HepG2 (cell line): ENCODE measurements around the gene NRK. TPM values are rescaled to one million over a fixed set of nuclear protein-coding genes. Genes with fewer than 3 reads are reported as not detected.
A peak's percentile ranks its signal among the peaks of the same experiment; 100 is the strongest.

Experiments
- FOXA3 ChIP-seq: IDR thresholded peaks from 2 replicates; pipeline ENCODE4 v1.6.1; 2016; ENCODE audit warnings: missing genetic modification reagents, missing compliant biosample characterization
- FOXJ3 ChIP-seq: sonication (generic); formaldehyde crosslinking; IDR thresholded peaks from 2 replicates; pipeline ENCODE4 v1.4.0; 2020; ENCODE audit warnings: missing genetic modification reagents, mild to moderate bottlenecking, borderline replicate concordance
- GATA4 ChIP-seq: sonication (generic); IDR thresholded peaks from 2 replicates; pipeline ENCODE4 v1.6.1; 2016; ENCODE audit warnings: antibody characterized with exemption, low read depth, borderline replicate concordance
- HNF4G ChIP-seq, 2 experiments: sonication (generic) in 1 of 2; formaldehyde crosslinking in 1 of 2; IDR thresholded peaks; 2 replicates each; pipeline versions ENCODE4 v1.4.0 to v1.6.1; 2011 to 2020; ENCODE audit warnings: borderline replicate concordance in 2 of 2, low read depth in 2 of 2, mild to moderate bottlenecking in 2 of 2, low read length in 1 of 2, missing genetic modification reagents in 1 of 2, moderate library complexity in 1 of 2
- KDM4B ChIP-seq: sonication (generic); formaldehyde crosslinking; IDR thresholded peaks from 2 replicates; pipeline ENCODE4 v1.4.0; 2020; ENCODE audit warnings: missing genetic modification reagents
- PHB2 ChIP-seq: fragments of 450-650 bp; IDR thresholded peaks from 2 replicates; pipeline ENCODE4 v1.6.1; 2018; ENCODE audit not compliant: partially characterized antibody
- RARA ChIP-seq: IDR thresholded peaks from 2 replicates; pipeline ENCODE4 v1.6.1; 2016; ENCODE audit warnings: missing genetic modification reagents, missing compliant biosample characterization
- SMAD3 ChIP-seq: sonication (generic); formaldehyde crosslinking; IDR thresholded peaks from 2 replicates; pipeline ENCODE4 v1.4.0; 2020; ENCODE audit warnings: missing genetic modification reagents
- SOX13 ChIP-seq, 3 experiments: fragments of 450-650 bp in 1 of 3; sonication (generic) in 1 of 3; formaldehyde crosslinking in 1 of 3; IDR thresholded peaks in 2 of 3; conservative IDR thresholded peaks in 1 of 3; 2 replicates each; pipeline versions ENCODE4 v1.5.0 to v1.6.1; 2016 to 2020; ENCODE audit warnings: antibody characterized with exemption in 1 of 3, mild to moderate bottlenecking in 1 of 3, missing compliant biosample characterization in 1 of 3, missing genetic modification reagents in 1 of 3, moderate library complexity in 1 of 3
- ZNF124 ChIP-seq: sonication (generic); formaldehyde crosslinking; IDR thresholded peaks from 2 replicates; pipeline ENCODE4 v1.4.0; 2020; ENCODE audit warnings: missing genetic modification reagents
- ZNF160 ChIP-seq: sonication (generic); formaldehyde crosslinking; IDR thresholded peaks from 2 replicates; pipeline ENCODE4 v1.8.0; 2022; ENCODE audit warnings: mild to moderate bottlenecking, inconsistent platforms, missing genetic modification reagents
- ZNF460 ChIP-seq: sonication (generic); formaldehyde crosslinking; IDR thresholded peaks from 2 replicates; pipeline ENCODE4 v1.5.1; 2020; ENCODE audit warnings: missing genetic modification reagents, mild to moderate bottlenecking, borderline replicate concordance
- polyA plus RNA-seq, 8 experiments: library from polyadenylated mRNA; depleted of rRNA in 3 of 8; stranded (reverse) in 7 of 8; unstranded in 1 of 8; fragments of >200 nt; fragmentation: Illumina TruSeq in 4 of 8; extraction: Trizol in 4 of 8; gene quantifications; 2 replicates each; pipeline versions ENCODE4 v1.2.1 to v1.2.3, GENCODE V29; 2011 to 2016; ENCODE audit warnings: low read depth in 4 of 8, missing spikeins in 1 of 8, mixed read lengths in 1 of 8; ENCODE audit not compliant: insufficient read depth in 1 of 8
- total RNA-seq, 5 experiments: library from RNA; depleted of rRNA; stranded (reverse); fragments of >200 nt; fragmentation: Illumina TruSeq; extraction: Trizol; gene quantifications; 2 replicates each; pipeline ENCODE4 v1.2.3, GENCODE V29; 2016; ENCODE audit warnings: low read depth in 1 of 5
- TF ChIP-seq, protein P1 (sequence below): sonication (generic); formaldehyde crosslinking; IDR thresholded peaks from 2 replicates; pipeline ENCODE4 v1.5.0; 2020; ENCODE audit warnings: missing genetic modification reagents
- TF ChIP-seq, protein P2 (sequence below): sonication (generic); formaldehyde crosslinking; IDR thresholded peaks from 2 replicates; pipeline ENCODE4 v1.4.0; 2020; ENCODE audit warnings: low read depth, mild to moderate bottlenecking, missing genetic modification reagents
- TF ChIP-seq, protein P3 (sequence below): sonication (generic); formaldehyde crosslinking; conservative IDR thresholded peaks from 2 replicates; pipeline ENCODE4 v1.8.1; 2023; ENCODE audit warnings: missing genetic modification reagents
- TF ChIP-seq, protein P4 (sequence below): sonication (generic); formaldehyde crosslinking; IDR thresholded peaks from 2 replicates; pipeline ENCODE4 v1.5.0; 2020; ENCODE audit warnings: mild to moderate bottlenecking, missing genetic modification reagents
- TF ChIP-seq, protein P5 (sequence below): IDR thresholded peaks from 2 replicates; pipeline ENCODE4 v1.6.1; 2016; ENCODE audit warnings: low read depth, control low read depth
- TF ChIP-seq, protein P6 (sequence below): sonication (generic); formaldehyde crosslinking; IDR thresholded peaks from 2 replicates; pipeline ENCODE4 v1.5.0; 2020; ENCODE audit warnings: mild to moderate bottlenecking, missing genetic modification reagents

NRK gene
- total and polyA plus RNA-seq, 2 of the 13 experiments (the other 11 are each of a cell fraction or from before 2014, with no cell fraction given) = not detected

DNA sequence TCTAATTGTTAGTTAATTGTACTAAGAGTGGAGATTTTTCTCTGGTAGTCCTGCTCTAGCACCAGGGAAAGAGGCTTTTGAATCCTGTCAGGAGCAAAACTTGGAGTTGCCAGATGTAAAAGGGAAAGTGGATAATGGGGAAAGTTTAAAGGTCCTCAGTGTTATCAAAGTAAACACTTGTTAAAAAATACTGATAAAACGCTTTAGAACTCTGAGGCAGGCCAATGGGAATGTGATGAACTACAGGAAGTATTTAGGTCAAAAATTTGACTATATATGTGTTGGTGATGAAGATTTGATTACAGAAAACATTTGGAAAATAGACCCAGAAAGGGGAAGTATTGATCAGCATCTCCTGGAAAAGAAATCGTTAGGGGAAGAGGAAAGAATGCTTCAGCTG lies 183.3 kb downstream of the NRK start (continued):
- TF ChIP-seq SMAD3 (no peak), RARA (CRISPR knock-in tag) (0 out of 2 replicates have a peak, but pooled peaks have one; percentile 9), FOXJ3 (CRISPR knock-in tag) (no peak), FOXA3 (CRISPR knock-in tag) (peak; percentile 51), GATA4 (peak; percentile 72; the same call in 1 of the 2 replicates), ZNF124 (CRISPR knock-in tag) (no peak), SOX13 (IDR thresholded peaks at IDR 0.05) (no peak), SOX13 (CRISPR knock-in tag; conservative IDR thresholded peaks at IDR 0.05 in 1 of 2, IDR thresholded peaks at IDR 0.05 in 1 of 2) (peak in 1 of 2 experiments; percentile 34; a peak in 2 of 4 replicates), PHB2 (no peak), ZNF160 (CRISPR knock-in tag) (no peak), KDM4B (no peak), HNF4G (IDR thresholded peaks at IDR 0.05; ENCODE audit: borderline replicate concordance, low read depth, low read length) (peak; percentile 33; the same call in 1 of the 2 replicates), HNF4G (CRISPR knock-in tag; IDR thresholded peaks at IDR 0.05; ENCODE audit: borderline replicate concordance, low read depth) (no peak), ZNF460 (no peak)
- TF ChIP-seq, protein P1, sequence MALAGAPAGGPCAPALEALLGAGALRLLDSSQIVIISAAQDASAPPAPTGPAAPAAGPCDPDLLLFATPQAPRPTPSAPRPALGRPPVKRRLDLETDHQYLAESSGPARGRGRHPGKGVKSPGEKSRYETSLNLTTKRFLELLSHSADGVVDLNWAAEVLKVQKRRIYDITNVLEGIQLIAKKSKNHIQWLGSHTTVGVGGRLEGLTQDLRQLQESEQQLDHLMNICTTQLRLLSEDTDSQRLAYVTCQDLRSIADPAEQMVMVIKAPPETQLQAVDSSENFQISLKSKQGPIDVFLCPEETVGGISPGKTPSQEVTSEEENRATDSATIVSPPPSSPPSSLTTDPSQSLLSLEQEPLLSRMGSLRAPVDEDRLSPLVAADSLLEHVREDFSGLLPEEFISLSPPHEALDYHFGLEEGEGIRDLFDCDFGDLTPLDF (CRISPR knock-in tag) = no peak
- TF ChIP-seq, protein P2, sequence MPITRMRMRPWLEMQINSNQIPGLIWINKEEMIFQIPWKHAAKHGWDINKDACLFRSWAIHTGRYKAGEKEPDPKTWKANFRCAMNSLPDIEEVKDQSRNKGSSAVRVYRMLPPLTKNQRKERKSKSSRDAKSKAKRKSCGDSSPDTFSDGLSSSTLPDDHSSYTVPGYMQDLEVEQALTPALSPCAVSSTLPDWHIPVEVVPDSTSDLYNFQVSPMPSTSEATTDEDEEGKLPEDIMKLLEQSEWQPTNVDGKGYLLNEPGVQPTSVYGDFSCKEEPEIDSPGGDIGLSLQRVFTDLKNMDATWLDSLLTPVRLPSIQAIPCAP (CRISPR knock-in tag) = no peak
- TF ChIP-seq, protein P3, sequence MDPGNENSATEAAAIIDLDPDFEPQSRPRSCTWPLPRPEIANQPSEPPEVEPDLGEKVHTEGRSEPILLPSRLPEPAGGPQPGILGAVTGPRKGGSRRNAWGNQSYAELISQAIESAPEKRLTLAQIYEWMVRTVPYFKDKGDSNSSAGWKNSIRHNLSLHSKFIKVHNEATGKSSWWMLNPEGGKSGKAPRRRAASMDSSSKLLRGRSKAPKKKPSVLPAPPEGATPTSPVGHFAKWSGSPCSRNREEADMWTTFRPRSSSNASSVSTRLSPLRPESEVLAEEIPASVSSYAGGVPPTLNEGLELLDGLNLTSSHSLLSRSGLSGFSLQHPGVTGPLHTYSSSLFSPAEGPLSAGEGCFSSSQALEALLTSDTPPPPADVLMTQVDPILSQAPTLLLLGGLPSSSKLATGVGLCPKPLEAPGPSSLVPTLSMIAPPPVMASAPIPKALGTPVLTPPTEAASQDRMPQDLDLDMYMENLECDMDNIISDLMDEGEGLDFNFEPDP (CRISPR knock-in tag) = no peak
- TF ChIP-seq, protein P4, sequence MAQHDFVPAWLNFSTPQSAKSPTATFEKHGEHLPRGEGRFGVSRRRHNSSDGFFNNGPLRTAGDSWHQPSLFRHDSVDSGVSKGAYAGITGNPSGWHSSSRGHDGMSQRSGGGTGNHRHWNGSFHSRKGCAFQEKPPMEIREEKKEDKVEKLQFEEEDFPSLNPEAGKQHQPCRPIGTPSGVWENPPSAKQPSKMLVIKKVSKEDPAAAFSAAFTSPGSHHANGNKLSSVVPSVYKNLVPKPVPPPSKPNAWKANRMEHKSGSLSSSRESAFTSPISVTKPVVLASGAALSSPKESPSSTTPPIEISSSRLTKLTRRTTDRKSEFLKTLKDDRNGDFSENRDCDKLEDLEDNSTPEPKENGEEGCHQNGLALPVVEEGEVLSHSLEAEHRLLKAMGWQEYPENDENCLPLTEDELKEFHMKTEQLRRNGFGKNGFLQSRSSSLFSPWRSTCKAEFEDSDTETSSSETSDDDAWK (CRISPR knock-in tag) = no peak
- TF ChIP-seq, protein P5, sequence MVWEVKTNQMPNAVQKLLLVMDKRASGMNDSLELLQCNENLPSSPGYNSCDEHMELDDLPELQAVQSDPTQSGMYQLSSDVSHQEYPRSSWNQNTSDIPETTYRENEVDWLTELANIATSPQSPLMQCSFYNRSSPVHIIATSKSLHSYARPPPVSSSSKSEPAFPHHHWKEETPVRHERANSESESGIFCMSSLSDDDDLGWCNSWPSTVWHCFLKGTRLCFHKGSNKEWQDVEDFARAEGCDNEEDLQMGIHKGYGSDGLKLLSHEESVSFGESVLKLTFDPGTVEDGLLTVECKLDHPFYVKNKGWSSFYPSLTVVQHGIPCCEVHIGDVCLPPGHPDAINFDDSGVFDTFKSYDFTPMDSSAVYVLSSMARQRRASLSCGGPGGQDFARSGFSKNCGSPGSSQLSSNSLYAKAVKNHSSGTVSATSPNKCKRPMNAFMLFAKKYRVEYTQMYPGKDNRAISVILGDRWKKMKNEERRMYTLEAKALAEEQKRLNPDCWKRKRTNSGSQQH (CRISPR knock-in tag) = no peak
- TF ChIP-seq, protein P6, sequence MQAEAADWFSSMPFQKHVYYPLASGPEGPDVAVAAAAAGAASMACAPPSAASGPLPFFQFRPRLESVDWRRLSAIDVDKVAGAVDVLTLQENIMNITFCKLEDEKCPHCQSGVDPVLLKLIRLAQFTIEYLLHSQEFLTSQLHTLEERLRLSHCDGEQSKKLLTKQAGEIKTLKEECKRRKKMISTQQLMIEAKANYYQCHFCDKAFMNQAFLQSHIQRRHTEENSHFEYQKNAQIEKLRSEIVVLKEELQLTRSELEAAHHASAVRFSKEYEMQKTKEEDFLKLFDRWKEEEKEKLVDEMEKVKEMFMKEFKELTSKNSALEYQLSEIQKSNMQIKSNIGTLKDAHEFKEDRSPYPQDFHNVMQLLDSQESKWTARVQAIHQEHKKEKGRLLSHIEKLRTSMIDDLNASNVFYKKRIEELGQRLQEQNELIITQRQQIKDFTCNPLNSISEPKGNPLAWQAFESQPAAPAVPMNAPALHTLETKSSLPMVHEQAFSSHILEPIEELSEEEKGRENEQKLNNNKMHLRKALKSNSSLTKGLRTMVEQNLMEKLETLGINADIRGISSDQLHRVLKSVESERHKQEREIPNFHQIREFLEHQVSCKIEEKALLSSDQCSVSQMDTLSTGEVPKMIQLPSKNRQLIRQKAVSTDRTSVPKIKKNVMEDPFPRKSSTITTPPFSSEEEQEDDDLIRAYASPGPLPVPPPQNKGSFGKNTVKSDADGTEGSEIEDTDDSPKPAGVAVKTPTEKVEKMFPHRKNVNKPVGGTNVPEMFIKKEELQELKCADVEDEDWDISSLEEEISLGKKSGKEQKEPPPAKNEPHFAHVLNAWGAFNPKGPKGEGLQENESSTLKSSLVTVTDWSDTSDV (CRISPR knock-in tag) = no peak
